IPS DF 4.7 (cell line): ENCODE results near the gene PTPN2.

Source experiments
- DNase-seq: peaks from one replicate; pipeline ENCODE4 v3.0.0-alpha.2; 2013; ENCODE audit warnings: low spot score; ENCODE audit errors: extremely low read depth

PTPN2 gene

DNA sequence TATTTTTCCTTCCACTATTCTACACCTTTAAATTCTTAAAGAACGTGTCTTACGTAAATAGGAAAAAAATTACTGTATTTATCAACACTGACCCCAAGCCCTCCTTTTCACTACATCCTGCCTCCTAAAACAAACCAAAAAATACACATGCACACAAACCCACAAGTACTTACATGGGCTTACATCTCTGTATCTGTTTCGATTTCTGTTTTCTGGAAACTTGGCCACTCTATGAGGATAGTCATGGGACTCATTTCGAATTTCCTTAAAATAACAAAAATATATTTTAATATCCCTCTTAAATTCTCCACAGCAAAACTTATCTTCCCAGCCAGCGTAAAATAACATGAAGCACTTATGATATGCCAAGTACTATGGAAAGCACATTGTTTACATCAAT, 25.0 kb downstream of the PTPN2 start:
- DNase-seq: no peak

DNA sequence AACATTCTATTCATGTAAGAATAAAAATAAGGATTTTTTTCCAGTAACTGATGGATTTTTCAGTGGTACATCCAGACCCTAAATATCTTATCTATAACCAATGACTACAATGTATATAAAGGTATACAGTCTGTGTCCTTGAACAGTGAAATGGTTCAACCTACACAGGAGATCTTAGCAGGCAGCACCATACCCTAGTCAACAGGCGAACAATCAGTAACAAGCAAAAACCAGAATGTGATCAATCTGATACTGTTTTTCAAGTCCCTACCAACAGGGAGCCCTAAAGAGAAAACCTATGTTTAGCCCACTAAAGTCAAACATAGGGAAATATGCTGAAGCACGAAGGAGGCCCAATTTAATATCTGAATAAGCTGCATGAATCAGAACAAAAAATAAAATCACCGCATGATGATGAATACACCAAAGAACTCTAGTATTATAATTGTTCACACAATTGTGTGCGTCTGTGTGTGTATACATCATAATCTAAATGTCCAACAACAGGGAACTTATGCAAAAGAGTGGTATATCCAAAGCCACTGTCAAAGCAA, 26.0 kb downstream of the PTPN2 start:
- no peak for DNase-seq

DNA sequence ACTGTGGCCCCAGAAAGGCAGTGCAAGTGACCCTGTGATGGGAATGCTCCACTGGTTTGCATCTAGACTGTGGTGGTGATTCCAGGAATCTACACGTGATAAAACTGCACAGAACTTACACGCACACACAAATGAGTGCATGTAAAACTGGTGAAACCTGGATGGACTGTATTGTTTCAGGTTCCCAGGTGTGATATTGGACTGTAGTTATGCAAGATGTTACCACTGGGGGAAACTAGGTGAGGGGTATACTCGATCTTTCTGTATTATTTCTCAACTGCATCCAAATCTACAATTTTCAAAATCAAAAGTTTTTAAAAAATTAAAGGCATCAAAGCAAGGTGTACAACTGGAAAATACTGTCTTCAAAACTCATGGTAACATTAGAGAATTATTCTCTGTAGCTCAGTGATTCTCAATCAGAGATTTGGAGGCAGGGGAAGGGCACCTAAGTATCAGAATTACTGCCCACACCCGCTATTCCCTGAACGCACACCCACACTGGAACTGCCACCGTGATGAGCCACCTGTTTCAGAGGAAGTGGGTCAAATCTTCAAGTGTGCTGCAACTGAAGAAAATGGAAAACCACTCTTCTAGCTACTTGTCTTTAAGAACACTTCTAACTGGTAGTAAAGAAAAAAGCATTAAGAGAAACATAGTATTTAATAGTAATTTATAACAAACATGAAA, 26.7 kb downstream of the PTPN2 start:
- no peak for DNase-seq

DNA sequence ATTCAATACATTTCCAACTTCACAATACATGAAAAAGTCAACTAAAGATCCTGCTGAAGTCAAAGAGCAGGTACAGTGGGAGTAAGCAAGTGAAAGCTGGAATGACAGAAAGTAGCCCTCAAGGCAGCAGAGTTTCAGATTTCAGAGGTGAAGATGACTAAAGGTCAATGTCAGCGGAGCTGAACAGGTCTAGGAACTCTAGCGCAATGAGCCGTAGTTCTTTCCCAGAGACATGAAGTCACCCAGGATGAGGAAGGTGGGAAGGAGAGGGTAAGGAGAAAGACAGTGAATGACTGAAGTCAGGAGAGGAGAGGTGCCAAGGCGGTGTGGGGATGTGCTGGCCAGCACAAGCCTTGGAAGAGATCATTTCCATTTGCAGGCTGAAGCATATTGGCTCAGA, 28.1 kb downstream of the PTPN2 start:
- DNase-seq: no peak

DNA sequence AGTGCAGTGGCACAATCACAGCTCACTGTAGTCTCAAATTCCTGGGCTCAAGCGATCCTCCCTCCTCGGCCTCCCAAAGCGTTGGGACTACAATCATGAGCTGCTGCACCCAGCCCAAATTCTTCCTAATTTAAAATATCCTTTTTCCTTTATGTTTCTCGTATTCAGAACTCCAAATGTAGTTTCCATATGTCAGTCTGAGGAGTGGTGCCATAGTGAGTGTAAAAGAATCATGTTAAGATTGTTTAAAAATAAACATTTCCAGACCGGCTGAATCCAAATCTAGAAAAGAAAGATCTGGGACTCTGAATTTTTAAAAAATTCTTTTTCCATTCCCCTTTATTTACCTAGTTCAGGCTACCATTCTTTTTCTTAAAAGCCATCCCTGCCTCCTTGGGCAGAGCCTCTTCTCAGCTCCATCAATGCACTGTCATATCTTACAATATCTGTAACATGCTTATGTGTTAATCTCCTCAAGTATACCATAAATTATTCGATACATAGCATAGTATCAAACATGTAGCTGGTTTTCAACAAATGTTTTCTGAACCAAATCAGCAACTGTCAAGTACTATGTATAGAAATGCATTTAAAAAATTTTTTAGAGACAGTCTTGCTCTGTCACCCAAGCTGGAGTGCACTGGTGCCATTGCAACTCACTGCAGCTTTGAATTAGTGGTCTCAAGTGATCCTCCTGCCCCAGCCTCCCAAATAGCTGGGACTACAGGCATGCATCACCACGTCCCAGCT, 31.3 kb downstream of the PTPN2 start:
- no peak for DNase-seq

DNA sequence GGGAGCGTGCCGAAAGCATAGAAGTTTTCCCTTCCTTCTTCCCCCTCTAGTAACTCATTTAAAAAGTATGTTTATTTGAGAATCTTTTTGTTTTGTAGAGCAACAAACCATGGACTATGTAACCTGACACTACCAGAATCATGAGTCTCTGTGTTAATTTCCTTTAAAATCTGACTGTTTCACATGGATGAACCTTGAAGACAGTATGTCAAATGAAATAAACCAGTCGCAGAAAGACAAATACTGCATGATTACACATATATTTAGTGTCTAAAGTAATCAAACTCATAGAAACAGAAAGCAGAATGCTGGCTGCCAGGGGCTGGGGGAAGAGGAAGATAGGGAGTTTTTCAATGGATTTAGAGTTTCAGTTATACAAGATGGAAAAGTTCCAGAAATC, 32.3 kb downstream of the PTPN2 start:
- no peak for DNase-seq

DNA sequence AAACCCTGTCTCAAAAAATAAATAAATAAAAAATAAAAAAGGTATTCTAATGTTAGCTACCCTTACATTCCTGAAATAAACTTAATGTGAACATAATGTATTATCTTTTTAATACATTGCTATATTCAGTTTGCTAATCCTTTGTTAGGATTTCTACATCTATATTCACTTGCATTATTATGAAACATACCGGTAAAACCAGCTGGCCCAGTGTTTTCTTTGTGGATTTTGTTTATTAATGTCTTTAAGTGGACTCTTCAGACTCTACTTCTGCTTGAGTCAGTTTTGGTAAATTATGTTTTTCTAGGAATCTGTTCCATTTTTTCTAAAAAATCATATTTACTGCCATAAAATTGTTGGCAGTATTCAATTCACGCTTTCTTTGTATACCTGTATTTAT, 34.5 kb downstream of the PTPN2 start:
- DNase-seq: no peak

DNA sequence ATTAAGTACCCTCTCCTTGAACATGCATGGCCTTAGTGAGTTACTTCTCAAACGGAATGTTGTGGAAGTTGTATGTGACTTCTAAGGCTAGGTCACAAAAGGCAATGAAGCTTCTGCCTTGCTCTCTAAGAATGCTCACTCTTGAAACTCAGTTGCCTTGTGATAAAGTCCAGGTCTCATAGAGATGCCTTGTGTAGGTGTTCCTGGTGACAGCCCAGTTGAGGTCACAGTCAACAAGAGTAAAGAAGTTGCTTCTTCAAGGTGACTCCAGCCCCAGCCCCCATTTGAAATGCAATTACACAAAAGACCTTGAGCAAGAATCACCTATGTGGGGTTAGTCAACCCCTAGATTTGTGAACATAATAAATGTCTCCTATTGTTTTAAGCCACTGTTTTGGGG, 35.6 kb downstream of the PTPN2 start:
- DNase-seq: no peak

DNA sequence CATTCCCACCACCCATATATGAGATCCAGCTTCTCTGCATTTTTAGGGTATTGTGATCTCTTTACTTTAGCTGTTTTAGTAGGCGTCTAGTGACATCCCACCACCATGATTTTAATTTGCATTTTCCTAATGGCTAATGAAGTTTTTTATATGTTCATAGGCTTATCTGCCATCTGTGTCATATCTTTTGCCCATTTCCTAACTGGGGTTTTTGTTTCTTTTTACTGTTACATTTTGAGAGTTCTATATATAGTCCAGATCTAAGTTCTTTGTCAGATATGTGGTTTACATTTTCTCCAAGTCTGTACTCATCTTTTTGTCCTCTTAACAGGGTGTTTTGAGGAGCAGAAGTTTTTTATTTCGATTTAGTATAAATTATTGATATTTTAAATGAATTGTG, 39.6 kb downstream of the PTPN2 start:
- no peak for DNase-seq

DNA sequence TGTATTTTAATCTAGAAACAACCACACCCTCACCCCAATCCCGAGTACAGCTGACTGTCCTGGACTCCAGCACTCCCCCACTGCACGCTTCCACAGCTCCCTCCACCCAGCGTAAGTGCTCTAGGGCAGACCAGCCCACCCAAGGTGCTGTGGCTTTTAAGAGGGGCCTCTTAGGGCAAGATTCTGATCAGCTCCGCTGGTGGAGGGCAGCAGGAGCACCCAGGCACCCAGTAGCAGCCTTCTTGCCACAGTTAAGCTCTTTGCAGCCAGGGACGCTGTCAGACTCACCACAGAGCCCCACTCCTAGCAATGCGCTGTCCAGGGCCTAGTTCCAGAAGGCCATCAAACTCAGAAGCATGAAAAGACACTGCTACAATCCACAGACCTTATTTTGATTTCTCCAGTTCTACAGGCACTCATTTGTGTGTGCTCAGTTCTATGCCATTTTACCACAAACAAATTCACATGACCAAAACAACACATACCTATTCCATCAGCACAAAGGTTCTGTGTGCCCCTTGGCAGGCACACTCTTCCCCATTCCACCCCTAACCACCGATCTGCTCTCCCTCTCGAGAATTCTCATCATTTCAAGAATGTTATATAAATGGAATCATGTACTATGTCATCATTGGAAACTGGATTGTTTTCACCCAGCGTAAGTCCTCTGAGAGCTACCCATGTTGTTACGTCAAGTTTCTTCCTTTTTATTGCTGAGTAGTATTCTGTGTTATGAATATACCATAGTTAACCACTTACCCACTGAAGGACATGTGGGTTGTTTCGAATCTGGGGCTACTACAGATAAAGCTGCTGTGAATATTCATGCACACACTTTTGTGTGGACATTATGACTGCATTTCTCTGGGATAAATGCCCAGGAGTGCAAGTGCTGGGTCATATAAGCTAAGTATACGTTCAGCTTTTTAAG, 40.4 kb downstream of the PTPN2 start:
- DNase-seq: no peak

DNA sequence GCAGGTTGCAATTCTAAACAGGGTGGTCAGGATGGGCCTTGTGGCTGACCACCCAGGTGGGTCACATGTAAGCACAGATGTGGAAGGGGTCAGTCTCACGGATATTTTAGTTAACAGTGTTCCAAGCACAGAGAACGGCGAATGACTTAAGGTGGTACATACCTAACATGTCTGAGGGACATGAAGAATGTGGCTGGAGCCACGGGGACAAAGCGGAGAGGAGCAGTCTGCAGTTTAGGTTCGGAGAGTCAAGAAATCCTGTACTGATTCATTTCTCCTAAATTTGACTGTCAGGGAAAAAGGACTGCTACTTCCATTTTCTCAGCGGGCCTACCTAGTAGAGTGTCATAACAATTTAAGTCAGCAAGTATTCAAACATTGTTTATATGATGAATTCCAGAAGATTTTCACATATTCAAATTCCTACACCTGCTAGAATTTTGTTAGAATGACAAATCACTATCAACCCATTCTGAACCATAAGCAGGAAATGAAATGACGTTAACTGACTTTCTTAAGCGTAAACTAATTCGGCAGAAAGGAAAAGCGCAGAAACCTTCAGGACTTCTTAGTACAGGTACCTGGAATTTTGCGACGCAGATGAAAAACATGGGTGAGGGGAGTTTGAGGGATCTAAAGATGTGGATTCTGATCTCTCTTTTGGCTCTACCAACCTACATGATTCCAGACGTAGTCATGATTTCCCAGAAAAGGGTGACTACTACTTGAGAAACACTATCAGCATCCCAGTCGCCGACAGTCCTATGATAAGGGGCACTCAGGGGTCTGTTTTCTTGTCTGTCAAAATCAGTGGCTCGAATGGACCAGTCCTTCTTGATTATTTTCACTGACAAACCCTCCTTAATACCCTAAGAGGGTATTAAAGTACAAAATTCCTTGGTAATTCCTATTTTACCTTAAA, 41.3 kb downstream of the PTPN2 start:
- DNase-seq: no peak

DNA sequence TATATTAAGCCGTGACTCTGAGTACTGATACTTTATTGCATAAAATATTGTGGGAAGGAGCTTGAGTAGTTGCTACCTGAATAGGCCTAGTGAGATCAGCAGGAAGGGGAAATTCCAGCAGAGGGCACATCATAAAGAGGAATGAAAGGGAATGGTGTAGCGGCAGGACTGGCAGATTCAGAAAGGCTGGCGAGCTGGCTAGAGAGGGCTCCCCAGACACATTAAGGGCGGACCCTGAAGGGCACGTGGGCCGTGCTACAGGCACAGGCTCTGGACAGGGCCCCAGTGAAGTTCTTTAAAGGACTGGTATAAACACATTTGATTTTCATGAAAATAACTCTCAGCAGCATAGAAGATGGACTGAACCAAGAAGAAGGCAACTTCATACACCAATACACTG, 43.0 kb downstream of the PTPN2 start:
- DNase-seq: no peak

DNA sequence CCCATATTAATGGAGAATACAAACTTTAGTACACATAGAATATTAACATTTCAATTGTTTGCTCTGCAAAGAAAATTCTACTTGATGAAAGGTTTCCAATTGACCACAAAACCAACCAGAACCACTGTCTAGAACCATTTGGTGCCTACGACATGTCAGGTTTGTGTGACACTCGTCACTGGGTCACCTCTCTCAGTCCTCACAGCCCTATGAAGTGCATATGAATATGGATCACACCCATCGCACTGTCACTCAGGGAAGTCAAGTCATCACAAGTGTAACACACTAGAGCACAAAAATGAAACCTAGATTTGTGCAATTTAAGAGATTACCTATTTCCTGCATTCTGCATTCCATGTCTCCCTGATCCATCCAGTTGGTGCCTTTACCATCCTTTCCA, 43.7 kb downstream of the PTPN2 start:
- DNase-seq: no peak

DNA sequence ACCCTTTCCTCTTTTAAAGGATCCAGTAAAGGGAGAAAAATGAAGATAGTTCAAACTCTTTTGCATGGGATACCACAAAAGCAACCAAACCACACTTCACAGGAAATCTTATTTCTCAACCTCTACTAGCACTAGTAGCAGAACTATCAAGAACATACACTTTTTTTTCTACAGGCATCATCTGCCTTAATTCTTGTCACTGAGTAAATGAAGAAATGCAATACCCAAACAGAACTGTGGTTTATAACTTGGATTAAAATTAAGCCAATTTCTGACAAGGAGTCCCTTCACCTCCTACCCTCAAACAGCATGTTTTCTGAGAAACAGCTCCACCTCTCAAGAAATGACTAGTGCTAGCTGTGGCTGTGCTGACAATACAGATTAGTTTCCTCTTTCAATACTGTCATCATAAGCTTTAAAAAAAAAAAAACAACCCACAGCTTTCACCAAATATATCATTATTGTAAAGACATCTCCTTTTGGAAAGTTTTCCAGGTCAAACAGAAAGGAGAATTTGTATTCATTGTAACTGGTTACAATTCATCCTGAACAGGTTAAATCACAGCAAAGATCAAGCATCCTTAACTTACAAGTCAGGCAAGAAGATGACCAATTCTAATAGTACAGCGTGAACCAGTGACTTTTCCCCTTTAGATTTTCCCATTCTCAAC, 44.4 kb downstream of the PTPN2 start:
- DNase-seq: no peak

DNA sequence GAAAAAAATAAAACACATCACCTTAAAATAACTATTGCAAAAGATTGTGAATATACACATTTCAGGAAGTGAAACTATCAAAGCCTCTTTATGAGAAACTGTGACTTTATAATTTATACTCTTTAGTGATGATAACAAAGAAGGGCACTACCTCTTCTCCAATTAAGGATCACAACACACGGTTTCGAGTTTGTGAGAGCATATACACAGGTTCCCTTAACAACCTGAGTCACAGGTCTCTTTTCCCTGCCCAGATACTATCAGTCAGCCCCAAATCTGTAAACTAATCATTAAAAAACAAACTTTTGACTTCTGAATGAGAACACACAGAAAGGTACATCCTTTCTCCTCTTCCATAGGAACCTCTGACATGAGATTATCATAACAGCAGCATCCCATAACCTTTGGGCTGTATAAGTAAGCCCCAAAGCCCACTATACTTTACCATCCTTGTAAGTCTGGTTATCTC, 44.9 kb downstream of the PTPN2 start:
- DNase-seq: no peak

DNA sequence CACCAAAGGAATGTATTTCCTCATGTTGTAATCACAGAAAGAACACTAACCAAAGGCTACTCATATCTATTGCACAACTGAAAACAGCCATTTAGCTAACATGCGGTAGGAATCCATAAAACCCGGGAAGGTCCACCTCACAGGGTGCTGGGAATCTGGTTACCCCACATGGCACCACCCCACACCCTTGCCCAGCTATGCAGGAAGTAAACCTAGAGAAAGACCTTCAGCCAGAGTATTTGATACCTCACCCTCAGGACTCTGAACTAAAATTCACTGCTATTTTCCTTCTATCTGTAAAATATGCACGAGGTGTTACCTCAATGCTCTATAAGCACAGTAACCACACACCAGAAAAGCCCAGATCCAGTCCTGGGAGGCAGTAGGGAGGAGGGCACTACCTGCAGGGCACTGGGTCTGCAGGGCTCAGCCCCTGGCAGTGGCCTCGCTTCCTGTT, 45.8 kb downstream of the PTPN2 start:
- no peak for DNase-seq

DNA sequence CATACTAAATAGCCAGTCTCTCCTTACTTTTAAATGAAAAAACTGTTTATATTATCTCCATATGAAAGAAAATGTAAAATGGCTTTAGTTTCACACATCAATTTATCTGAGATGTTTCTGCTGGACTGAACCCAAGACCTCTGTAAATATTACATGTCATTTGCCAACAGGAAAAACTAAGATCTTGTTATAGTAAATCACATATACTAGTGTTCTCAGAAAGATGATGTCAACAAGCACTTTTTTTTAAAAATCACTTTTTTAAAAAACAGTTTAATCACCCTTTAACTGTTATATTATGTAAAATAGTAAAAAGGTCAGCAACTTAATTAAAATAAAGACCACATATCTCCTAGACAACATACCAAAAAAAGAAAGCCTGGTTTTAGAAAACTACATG, 46.3 kb downstream of the PTPN2 start:
- DNase-seq: no peak

DNA sequence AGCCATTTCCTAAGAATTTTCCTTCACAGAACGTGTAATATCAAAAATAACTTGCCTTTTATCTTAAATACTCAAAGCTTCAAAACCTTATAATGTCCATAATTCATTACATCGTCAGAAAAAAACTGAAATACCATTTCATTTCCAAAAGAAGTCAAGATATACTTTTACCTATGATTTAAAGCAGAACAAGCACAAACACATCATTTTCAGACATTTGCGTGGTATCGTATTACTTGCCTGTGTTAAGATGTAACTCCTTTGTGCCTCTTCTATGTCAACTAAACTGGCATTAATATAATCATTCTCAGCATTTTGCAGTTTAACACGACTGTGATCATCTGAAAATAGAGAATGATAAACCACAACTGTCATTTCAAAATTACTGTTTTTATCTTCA, 47.5 kb downstream of the PTPN2 start:
- no peak for DNase-seq

DNA sequence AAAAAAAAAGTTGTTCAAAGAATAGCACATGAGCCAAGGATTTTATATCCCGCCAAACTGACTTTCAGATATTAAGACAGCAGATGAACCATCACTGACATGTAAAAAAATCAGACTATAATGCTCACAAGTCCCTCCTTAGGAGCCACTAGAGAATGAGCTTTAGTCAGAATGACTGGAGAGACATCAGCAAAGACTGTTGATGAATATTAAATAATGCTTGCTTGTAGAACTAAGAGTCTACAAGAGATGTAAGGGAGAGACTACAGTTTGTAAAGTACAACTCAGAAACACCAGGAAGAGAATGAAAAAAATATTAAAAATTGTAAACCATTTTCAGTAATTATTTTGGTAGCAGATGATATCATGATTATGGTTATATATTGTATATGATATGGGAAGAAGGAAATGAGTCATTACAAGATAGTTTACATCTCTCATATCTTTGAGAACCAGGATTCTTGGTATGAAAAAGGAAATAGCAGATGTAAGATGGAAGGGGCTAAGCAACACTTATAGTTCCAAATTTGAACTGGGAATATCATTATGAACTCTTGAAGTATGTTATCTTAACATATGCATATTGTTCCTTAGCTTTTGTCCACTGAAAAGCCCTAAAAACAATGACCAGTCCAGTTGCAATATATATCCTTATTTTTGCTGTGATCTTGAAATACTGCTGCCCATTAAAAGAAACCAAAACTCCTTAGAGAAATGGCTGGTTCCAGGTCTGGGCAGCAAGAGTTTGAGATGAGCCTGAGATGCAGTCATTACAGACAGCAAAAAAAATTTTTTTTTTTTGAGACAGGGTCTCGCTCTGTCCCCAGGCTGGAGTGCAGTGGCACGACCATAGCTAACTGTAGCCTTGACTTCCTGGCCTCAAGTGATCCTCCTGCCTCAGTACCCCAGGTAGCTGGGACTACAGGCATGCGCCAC, 55.7 kb downstream of the PTPN2 start:
- no peak for DNase-seq
